HepG2 (cell line): Measurements from ENCODE around the gene GRHPR. TPM values are rescaled to one million over a fixed set of nuclear protein-coding genes. Genes with fewer than 3 reads are reported as not detected.

ENCODE experiments used
- EHMT2 ChIP-seq: fragments of 200-600 bp; sonication (generic); IDR thresholded peaks from 2 replicates; pipeline ENCODE4 v1.7.0; 2017; ENCODE audit warnings: antibody characterized with exemption, low read depth, low read length, borderline replicate concordance
- ETV5 ChIP-seq: IDR thresholded peaks from 2 replicates; pipeline ENCODE4 v1.6.1; 2018; ENCODE audit warnings: missing biosample characterization, missing genetic modification reagents, inconsistent platforms, borderline replicate concordance
- FOXJ3 ChIP-seq: sonication (generic); formaldehyde crosslinking; IDR thresholded peaks from 2 replicates; pipeline ENCODE4 v1.4.0; 2020; ENCODE audit warnings: missing genetic modification reagents, mild to moderate bottlenecking, borderline replicate concordance
- GZF1 ChIP-seq: sonication (generic); formaldehyde crosslinking; IDR thresholded peaks from 2 replicates; pipeline ENCODE4 v1.5.1; 2020; ENCODE audit warnings: mild to moderate bottlenecking, missing genetic modification reagents
- MED1 ChIP-seq: sonication (generic); formaldehyde crosslinking; IDR thresholded peaks from 2 replicates; pipeline ENCODE4 v1.4.0; 2020; ENCODE audit warnings: missing genetic modification reagents
- MTA3 ChIP-seq: sonication (generic); formaldehyde crosslinking; IDR thresholded peaks from 2 replicates; pipeline ENCODE4 v1.4.0; 2020; ENCODE audit warnings: missing genetic modification reagents
- NBN ChIP-seq: fragments of 450-650 bp; conservative IDR thresholded peaks from 2 replicates; pipeline ENCODE4 v1.6.1; 2017
- SIN3A ChIP-seq: IDR thresholded peaks from 2 replicates; pipeline ENCODE4 v1.6.1; 2011; ENCODE audit warnings: low read depth, mild to moderate bottlenecking, control low read depth, low read length, borderline replicate concordance
- ZBTB1 ChIP-seq: sonication (generic); formaldehyde crosslinking; IDR thresholded peaks from 2 replicates; pipeline ENCODE4 v1.4.0; 2020; ENCODE audit warnings: missing genetic modification reagents, borderline replicate concordance
- ZNF253 ChIP-seq: sonication (generic); formaldehyde crosslinking; IDR thresholded peaks from 2 replicates; pipeline ENCODE4 v1.8.0; 2022; ENCODE audit warnings: mild to moderate bottlenecking, missing genetic modification reagents, borderline replicate concordance
- ZNF335 ChIP-seq: sonication (generic); formaldehyde crosslinking; IDR thresholded peaks from 2 replicates; pipeline ENCODE4 v1.4.0; 2020; ENCODE audit warnings: missing genetic modification reagents
- ZNF446 ChIP-seq: sonication (generic); formaldehyde crosslinking; IDR thresholded peaks from 2 replicates; pipeline ENCODE4 v1.5.0; 2020; ENCODE audit warnings: mild to moderate bottlenecking, missing genetic modification reagents
- ZNF678 ChIP-seq: sonication (generic); formaldehyde crosslinking; IDR thresholded peaks from 2 replicates; pipeline ENCODE4 v1.4.0; 2020; ENCODE audit warnings: mild to moderate bottlenecking, missing genetic modification reagents
- ZNF891 ChIP-seq: sonication (generic); formaldehyde crosslinking; IDR thresholded peaks from 2 replicates; pipeline ENCODE4 v1.5.0; 2020; ENCODE audit warnings: mild to moderate bottlenecking, missing genetic modification reagents
- polyA plus RNA-seq, 8 experiments: library from polyadenylated mRNA; depleted of rRNA in 3 of 8; stranded (reverse) in 7 of 8; unstranded in 1 of 8; fragments of >200 nt; fragmentation: Illumina TruSeq in 4 of 8; extraction: Trizol in 4 of 8; gene quantifications; 2 replicates each; pipeline versions ENCODE4 v1.2.1 to v1.2.3, GENCODE V29; 2011 to 2016; ENCODE audit warnings: low read depth in 4 of 8, missing spikeins in 1 of 8, mixed read lengths in 1 of 8; ENCODE audit not compliant: insufficient read depth in 1 of 8
- total RNA-seq, 5 experiments: library from RNA; depleted of rRNA; stranded (reverse); fragments of >200 nt; fragmentation: Illumina TruSeq; extraction: Trizol; gene quantifications; 2 replicates each; pipeline ENCODE4 v1.2.3, GENCODE V29; 2016; ENCODE audit warnings: low read depth in 1 of 5
- TF ChIP-seq, protein P1 (sequence below): sonication (generic); formaldehyde crosslinking; conservative IDR thresholded peaks from 2 replicates; pipeline ENCODE4 v1.5.0; 2020; ENCODE audit warnings: missing genetic modification reagents
- TF ChIP-seq, protein P2 (sequence below): sonication (generic); formaldehyde crosslinking; IDR thresholded peaks from 2 replicates; pipeline ENCODE4 v1.4.0; 2020; ENCODE audit warnings: missing genetic modification reagents; ENCODE audit errors: not compliant biosample characterization
- TF ChIP-seq, protein P3 (sequence below): sonication (generic); formaldehyde crosslinking; IDR thresholded peaks from 2 replicates; pipeline ENCODE4 v1.5.0; 2020; ENCODE audit warnings: mild to moderate bottlenecking, missing genetic modification reagents
- TF ChIP-seq, protein P4 (sequence below): sonication (generic); formaldehyde crosslinking; IDR thresholded peaks from 2 replicates; pipeline ENCODE4 v1.5.0; 2020; ENCODE audit warnings: missing genetic modification reagents
- TF ChIP-seq, protein P5 (sequence below): sonication (generic); formaldehyde crosslinking; IDR thresholded peaks from 2 replicates; pipeline ENCODE4 v1.4.0; 2020; ENCODE audit warnings: missing genetic modification reagents

GRHPR gene
- total and polyA plus RNA-seq, 2 of the 13 experiments (the other 11 are each of a cell fraction or from before 2014, with no cell fraction given) = 113 to 115 TPM

DNA sequence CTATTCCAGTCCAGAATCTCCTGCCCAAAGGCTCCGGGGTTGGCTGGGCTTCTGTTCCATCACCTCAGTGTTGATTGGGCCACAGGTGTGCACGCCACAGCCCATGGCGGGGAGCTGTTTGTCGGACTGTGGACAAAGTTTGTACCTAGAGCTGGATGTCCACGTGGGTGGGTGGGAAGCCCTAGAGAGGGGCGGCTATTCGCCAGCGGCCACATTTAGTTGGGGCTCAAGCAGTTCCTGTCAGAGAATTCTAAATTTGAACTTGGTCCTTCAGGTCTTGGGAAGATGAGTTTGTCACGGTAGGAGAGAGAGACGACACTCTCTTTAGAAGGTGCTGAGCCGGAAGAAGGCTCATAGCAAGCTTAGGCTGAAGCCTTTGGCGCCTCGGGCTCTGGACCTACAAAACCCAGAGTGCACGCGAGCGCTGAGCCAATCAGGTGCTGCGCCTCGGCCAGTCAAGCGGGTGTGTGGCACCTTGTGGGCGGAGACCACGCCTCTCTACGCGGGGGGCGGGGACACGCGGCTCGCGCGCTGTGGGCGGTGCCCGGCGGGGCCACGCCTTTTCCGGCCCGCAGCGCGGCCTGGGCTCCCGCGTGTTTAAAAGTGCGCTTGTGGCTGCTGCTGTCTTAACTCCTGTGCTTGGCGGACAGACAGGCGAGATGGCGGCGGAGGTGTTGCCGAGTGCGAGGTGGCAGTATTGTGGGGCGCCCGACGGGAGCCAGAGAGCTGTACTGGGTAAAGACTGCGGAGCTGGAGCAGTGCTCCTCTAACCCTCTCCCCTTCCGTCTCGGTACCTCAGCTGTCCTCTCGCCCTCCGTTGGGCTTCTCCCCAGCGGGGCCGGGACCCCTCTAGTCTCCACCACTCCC, 63.1 kb downstream of the GRHPR start, which contains the start of gene POLR1E (continued):
- TF ChIP-seq, protein P1, sequence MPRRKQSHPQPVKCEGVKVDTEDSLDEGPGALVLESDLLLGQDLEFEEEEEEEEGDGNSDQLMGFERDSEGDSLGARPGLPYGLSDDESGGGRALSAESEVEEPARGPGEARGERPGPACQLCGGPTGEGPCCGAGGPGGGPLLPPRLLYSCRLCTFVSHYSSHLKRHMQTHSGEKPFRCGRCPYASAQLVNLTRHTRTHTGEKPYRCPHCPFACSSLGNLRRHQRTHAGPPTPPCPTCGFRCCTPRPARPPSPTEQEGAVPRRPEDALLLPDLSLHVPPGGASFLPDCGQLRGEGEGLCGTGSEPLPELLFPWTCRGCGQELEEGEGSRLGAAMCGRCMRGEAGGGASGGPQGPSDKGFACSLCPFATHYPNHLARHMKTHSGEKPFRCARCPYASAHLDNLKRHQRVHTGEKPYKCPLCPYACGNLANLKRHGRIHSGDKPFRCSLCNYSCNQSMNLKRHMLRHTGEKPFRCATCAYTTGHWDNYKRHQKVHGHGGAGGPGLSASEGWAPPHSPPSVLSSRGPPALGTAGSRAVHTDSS (CRISPR knock-in tag) = no peak
- TF ChIP-seq ZNF446 (CRISPR knock-in tag) = no peak
- 0 out of 2 replicates have a peak, but pooled peaks have one; percentile 28 for TF ChIP-seq ZNF891
- peak; percentile 43 for TF ChIP-seq MED1 (CRISPR knock-in tag)
- TF ChIP-seq, protein P2, sequence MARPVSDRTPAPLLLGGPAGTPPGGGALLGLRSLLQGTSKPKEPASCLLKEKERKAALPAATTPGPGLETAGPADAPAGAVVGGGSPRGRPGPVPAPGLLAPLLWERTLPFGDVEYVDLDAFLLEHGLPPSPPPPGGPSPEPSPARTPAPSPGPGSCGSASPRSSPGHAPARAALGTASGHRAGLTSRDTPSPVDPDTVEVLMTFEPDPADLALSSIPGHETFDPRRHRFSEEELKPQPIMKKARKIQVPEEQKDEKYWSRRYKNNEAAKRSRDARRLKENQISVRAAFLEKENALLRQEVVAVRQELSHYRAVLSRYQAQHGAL = no peak
- TF ChIP-seq, protein P3, sequence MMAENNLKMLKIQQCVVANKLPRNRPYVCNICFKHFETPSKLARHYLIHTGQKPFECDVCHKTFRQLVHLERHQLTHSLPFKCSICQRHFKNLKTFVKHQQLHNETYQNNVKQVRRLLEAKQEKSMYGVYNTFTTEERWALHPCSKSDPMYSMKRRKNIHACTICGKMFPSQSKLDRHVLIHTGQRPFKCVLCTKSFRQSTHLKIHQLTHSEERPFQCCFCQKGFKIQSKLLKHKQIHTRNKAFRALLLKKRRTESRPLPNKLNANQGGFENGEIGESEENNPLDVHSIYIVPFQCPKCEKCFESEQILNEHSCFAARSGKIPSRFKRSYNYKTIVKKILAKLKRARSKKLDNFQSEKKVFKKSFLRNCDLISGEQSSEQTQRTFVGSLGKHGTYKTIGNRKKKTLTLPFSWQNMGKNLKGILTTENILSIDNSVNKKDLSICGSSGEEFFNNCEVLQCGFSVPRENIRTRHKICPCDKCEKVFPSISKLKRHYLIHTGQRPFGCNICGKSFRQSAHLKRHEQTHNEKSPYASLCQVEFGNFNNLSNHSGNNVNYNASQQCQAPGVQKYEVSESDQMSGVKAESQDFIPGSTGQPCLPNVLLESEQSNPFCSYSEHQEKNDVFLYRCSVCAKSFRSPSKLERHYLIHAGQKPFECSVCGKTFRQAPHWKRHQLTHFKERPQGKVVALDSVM (CRISPR knock-in tag) = no peak
- TF ChIP-seq SIN3A = peak; percentile 86; the same call in 1 of the 2 replicates
- TF ChIP-seq, protein P4, sequence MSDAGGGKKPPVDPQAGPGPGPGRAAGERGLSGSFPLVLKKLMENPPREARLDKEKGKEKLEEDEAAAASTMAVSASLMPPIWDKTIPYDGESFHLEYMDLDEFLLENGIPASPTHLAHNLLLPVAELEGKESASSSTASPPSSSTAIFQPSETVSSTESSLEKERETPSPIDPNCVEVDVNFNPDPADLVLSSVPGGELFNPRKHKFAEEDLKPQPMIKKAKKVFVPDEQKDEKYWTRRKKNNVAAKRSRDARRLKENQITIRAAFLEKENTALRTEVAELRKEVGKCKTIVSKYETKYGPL (CRISPR knock-in tag) = no peak
- no peak for TF ChIP-seq MTA3
- no peak for TF ChIP-seq GZF1 (CRISPR knock-in tag)
- TF ChIP-seq ZNF678 = 0 out of 2 replicates have a peak, but pooled peaks have one; percentile 78
- TF ChIP-seq FOXJ3 (CRISPR knock-in tag) = no peak
- TF ChIP-seq ZBTB1 (CRISPR knock-in tag) = no peak
- TF ChIP-seq ZNF335 = no peak
- TF ChIP-seq, protein P5, sequence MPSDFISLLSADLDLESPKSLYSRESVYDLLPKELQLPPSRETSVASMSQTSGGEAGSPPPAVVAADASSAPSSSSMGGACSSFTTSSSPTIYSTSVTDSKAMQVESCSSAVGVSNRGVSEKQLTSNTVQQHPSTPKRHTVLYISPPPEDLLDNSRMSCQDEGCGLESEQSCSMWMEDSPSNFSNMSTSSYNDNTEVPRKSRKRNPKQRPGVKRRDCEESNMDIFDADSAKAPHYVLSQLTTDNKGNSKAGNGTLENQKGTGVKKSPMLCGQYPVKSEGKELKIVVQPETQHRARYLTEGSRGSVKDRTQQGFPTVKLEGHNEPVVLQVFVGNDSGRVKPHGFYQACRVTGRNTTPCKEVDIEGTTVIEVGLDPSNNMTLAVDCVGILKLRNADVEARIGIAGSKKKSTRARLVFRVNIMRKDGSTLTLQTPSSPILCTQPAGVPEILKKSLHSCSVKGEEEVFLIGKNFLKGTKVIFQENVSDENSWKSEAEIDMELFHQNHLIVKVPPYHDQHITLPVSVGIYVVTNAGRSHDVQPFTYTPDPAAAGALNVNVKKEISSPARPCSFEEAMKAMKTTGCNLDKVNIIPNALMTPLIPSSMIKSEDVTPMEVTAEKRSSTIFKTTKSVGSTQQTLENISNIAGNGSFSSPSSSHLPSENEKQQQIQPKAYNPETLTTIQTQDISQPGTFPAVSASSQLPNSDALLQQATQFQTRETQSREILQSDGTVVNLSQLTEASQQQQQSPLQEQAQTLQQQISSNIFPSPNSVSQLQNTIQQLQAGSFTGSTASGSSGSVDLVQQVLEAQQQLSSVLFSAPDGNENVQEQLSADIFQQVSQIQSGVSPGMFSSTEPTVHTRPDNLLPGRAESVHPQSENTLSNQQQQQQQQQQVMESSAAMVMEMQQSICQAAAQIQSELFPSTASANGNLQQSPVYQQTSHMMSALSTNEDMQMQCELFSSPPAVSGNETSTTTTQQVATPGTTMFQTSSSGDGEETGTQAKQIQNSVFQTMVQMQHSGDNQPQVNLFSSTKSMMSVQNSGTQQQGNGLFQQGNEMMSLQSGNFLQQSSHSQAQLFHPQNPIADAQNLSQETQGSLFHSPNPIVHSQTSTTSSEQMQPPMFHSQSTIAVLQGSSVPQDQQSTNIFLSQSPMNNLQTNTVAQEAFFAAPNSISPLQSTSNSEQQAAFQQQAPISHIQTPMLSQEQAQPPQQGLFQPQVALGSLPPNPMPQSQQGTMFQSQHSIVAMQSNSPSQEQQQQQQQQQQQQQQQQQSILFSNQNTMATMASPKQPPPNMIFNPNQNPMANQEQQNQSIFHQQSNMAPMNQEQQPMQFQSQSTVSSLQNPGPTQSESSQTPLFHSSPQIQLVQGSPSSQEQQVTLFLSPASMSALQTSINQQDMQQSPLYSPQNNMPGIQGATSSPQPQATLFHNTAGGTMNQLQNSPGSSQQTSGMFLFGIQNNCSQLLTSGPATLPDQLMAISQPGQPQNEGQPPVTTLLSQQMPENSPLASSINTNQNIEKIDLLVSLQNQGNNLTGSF = no peak
- no peak for TF ChIP-seq NBN
- no peak for TF ChIP-seq ZNF253 (CRISPR knock-in tag)
- TF ChIP-seq ETV5 (CRISPR knock-in tag) = peak; percentile 78; the same call in 1 of the 2 replicates
- no peak for TF ChIP-seq EHMT2
